Left hindlimb (tissue), 1 donor: ENCODE data around the gene QSOX1.
A peak's percentile ranks its signal among the peaks of the same experiment; 100 is the strongest.

Experiments
- DNase-seq: peaks from one replicate; pipeline ENCODE4 v3.0.0-alpha.2; 2018

The QSOX1 gene

DNA sequence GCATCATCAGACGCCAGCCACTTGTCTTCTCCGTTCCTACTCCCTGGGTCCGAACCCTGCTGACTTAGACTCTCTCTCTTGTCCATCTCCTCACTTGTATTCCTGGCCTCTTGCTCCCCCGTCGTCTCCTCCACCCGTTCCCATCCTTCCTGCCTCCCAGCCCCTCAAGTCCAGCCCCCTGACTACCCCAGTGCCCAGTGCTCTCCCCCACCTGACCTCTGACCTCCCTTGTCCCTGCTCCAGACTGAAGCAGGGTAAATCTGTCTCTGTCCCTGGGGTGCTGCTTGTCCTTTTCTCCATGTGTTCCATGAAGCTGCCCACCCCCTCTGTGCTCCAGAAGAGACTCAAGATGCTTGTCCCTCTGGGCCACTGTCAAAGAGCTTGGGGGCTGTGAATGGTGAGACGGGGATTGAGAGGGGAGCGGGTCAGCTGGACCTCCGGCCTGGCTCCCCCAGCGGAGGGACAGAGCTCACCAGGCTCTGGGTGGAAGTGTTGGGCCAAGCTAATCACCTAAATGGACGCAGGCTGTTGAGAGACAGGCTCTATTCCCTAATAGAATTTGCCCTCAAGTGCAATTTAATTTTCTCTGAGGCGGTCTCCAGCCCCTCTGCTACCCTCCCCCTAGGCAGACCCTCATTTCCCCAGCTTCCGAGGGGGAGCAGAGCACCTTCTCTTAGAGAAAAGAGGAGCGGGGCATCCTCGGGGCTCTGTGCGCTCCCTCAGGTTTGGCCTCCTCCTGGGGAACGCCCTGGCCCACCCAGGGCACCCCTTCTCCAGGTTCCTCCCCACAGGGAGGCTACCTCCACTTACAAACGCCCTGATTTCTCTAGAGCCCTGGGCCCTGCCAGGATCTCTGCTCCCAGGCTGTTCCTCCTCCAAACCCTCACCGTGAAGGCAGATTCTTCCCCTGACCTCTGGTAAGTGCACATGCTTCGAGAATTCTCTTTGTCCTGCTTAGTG is 64.4 kb downstream of the QSOX1 start:
- DNase-seq: no peak

DNA sequence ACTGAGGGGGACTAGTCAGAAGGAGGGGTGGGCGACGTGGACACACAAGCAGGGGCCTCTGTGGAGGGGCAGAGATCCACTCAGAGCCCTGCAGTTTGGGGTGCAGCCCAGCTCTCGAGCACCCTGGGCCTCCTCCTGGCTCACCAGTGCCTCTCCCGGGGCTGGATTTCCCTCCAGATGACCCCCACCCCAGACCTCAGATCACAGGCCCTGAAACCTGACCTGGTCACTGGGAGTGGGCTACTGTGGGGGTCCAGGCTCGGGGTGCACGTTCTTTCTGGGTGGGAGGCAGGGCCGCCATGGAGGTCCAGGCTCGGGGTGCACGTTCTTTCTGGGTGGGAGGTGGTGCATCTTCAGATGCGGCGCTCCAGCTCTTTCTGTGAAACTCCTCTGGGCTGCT is 65.1 kb downstream of the QSOX1 start:
- no peak for DNase-seq

DNA sequence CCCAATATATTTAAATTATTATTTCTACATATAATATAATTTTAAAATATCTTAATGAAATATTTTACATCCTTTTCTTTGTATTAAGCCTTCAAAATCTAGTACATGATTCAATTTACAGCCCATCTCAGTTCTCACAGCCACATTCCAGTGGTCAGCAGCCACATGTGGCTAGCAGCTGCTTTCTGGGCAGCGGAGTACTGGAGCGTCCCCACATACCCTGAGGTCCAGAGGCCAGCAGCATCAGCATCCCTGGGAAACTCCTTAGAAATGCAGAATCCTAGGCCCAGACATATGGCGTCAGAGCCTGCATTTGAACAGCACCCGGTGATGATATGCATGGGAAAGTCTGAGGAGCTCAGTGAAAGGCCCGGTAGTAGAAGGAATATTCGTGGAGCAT is 66.8 kb downstream of the QSOX1 start:
- no peak for DNase-seq

DNA sequence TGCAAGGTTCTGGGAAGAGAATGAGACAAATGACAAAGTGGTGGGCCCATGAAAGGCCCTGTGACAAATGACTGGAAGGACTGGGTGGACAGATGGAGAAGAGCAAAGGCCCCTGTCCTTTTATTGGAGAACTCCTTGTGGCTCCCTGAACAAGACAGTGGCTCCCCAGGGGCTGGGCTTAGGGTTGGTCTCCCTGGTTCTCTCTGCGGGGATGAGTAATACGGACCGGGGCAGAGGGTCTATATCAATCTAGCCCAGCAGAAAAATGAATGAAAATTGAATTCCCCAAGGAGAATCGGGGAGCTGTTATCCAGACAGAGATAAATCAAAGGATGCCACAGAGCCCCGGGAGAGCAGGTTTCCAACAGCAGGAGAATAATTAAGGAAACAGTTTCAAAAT is 70.2 kb downstream of the QSOX1 start:
- DNase-seq: no peak

DNA sequence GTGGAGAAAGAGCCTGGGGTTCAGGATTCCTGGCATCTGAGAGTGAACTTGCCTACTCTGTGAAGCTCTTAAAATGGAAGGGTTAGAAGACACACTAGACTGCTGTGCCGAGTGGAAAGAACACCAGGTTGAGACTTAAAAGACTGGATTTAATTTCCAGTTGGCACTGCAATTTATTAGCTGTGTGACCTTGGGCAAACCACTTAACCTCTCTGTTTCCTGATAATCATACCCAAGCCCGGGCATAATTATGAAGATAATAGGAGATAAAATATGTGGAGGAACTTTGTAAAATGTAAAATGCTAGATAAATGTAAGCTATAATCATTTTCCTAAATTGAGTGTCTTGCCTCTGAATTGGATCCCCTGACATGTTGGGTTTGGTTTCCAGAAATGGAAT is 70.7 kb downstream of the QSOX1 start:
- DNase-seq: no peak

DNA sequence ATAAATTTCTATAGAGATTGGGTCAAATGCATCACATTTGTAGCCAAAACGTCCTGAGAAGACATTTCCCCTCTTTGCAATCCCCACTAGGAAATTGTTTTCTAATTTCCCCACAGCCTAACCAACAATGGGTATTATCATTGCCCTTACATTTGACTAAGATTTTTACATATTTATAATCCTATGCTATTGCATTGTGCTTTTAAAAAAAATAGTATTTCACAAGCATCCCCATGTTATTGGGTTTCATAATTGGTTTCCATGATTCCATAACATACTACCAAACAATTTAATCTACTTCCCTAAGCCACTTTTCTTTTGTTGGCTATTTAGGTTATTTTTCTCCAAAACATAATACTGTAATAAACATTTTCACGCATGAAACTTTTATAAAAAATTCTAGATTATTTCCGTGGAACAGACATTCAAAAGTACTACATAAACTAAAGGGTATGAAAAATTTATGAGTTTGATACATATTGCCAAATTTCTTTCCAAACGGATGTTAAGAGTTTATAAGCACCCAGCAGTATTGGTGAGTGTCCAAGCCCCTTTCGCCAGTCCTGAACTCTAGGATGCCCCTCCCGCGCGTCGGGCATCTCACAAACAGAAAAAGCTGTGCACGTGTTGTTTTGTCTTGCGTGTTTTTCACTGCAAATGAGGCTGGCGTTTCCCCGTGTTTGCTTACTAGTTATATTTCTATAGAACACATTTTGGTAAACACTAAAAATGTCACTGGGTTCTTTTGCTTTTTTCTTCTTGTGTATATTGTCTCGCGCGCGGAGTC is 73.4 kb downstream of the QSOX1 start:
- DNase-seq: no peak

DNA sequence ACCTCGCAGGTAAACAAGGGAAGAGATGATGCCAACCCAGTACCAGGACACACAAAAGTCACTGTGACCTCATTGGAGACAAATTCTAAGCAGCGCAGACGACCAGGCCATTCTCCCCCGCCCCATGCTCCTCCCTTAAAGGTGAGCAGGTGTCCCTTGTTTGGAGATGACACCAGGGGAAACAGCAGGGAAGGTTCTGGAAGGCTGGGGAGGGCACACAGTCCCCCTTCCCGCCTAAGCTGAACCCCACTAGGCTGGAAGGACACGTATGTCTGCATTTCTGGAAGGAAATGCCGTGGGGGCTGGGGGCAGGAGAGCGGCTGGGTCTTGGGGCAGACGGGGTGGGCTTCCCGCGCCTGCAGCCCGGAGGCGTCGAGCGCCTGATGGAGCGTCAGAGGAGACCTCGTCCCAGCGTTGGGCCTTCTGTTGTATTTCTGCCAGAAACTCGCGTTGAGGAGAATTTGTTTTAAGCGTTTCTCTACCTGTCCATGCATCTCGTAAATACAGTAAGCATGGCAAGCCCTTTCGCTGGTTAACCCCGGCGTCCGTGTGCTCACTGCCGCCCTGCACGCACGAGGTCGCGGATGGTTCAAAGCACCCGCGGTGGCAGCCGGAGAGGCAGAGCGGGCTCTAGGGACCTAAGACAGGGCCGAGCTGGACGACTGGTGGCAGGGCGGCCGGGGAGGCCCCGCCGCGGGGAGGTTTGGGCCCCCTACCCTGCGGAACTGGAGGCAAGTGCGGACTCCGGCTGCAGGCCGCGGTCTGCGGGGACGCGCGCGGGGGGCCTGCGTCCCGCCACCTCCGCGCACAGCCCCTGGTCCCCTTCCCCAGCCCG is 74.2 kb downstream of the QSOX1 start:
- DNase-seq: no peak

DNA sequence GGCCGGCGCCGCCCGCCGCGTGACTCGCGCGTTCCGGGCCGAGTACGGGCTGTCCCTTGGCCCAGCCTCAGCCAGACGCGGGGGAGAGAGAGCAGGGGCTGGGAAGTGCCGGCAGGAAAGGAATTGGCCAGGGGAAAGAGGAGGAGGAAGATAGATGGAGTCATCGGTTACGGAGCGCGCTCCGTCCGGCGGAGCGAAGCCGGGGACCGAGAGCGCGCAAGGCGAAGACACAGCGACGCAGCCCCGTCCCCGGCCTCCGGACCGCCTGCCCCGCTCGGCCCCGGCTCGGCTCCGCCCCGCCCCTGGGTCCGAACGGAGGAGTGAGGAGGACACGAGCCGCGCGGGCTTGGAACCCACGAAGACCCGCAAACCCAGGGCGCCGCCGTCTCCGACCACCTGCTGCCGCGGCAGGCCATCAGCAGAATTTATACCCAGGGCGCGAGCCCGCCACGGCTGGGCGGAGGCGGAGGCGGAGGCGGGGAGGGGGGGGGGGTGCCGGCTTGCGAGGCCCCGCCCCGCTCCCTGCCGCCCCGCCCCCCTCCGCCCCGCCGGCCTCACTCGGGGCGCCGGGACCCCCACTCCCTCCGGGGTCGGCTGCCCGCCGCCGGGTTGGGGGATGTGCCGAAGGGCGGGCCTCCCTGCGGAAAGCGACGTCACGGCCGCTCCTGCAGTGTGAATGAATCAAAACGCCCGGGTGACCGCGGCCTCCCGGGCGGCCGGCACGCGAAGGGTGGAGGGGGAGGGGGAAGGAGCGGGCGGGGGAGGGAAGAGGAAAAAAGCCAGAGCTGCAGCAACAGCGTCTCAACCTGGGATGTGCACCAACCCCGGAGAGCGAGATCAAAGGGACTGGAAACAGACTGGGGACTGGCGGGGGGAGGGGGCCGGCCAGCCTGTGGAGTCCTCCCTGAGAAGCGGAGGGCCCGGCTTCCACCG is 75.1 kb downstream of the QSOX1 start, which contains the start of gene LHX4:
Gene LHX4, plus strand, starts transcription at position 782 of the 933 bp plus-strand sequence. CDS start 266 bp downstream, outside the sequence.
- DNase-seq: peak; percentile 53

DNA sequence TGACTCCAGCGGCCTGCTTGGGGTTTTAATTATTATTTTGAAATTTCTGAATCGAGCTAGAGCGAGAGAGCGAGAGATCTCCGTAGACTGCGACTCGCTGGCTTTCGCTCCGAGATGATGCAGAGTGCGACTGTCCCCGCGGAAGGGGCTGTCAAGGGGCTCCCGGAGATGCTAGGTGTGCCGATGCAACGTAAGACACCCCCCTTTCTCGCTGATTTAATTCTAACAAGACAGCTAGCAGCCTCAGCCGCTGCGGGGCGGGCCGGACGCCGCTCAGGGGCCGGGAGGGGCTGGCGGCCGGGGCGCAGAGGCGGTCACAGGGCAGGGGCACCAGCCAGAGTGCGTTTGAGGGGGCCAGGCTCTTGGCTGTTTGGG is 75.7 kb downstream of the QSOX1 start:
- DNase-seq: no peak

DNA sequence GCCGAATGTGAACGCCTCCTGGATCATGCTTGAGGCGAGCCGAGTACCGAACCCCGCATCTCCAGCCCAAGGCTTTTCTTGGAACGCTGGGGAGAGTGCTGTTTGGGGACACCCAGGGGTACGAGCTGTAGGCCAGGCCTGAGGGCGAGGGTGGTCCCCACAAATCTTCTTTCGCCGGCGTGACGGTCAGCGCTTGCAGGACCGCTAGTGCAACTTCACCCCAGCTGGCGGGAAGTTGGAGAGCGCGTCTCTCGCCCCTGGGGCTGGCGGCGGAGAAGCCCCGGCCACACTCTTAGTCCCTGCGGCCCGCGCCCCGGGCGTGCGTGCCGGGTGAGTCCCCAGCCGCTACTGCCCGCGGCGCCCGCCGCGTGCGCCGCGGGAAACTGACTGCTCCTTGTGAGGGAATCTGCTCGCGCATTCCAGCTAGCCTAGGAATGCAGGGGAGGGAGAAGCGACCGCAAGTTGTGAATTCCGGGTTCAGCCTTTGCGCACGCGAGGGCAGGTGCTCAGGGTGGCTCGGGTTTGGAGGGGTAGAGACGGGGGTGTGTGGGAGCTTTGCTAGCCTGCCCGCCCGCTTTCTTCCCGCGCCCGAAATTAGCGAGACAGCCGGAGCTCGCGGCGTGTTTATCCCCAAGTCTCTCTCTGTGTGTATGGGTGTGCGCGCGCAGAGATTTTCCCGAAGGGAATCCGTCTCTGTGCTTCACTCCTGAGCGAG is 76.3 kb downstream of the QSOX1 start:
- no peak for DNase-seq

DNA sequence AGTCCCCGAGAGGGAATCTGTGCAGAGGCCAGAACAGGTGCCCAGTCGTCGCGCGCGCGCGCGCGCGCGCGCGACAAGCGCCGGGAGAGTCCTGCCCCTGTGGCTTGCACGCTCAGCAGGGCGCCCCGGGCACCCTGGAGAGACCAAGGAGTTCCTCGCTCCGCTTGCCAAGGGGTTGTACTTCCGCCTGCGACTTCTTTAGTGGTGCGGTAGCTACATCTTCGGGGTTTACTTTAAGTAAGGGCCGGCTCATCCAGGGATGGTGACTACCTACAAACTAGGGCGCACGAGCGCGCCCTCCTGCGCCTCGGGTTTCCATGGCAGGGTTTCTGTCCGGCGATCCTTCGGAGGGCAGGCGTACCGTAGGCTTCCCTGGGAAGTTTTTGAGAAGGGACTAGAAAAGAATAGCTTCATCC is 76.8 kb downstream of the QSOX1 start:
- DNase-seq: no peak

DNA sequence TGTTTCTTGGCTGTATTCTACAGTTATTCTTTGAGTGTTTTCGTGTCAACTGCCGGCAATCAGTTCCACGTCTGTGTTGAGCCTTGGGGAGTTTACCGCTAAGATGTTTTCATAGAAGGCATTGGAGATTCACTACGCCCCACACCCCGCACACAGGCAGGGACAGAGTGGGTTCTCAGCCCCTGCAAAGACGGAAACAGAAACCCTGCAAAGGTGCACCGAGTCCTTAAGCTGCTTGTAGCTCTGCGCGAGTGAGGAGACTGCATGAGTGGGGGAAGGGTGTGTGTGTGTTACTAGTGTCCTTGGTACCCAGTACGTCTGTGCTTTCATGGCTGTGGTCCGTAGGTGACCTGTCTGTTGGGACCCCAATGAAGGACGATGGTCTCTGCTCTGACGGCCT is 77.3 kb downstream of the QSOX1 start:
- no peak for DNase-seq

DNA sequence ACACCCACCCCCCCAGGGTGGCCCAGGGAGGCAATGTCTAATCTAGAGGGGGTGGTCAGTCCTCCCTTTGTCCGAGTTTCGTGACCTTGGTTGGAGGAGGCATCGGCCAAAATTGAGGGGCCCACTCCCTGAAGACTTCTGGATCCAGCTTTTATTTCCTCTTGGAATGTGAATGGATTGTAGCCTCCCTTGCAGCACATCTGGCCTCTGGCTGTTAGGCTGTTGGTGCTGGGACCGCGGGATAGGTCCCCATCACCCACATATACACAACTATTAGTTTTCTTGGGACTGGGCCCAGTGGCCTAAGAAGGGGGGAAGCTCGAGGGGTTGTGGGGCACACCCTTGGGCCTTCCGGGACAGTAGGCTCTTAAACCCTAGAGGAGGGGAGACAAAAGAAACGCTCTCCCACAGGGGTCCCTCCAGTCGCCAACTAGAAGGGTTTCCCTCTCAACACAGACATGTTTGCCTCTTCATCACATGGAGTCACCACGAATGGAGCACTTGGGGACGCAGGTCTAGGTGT is 77.9 kb downstream of the QSOX1 start:
- DNase-seq: no peak

DNA sequence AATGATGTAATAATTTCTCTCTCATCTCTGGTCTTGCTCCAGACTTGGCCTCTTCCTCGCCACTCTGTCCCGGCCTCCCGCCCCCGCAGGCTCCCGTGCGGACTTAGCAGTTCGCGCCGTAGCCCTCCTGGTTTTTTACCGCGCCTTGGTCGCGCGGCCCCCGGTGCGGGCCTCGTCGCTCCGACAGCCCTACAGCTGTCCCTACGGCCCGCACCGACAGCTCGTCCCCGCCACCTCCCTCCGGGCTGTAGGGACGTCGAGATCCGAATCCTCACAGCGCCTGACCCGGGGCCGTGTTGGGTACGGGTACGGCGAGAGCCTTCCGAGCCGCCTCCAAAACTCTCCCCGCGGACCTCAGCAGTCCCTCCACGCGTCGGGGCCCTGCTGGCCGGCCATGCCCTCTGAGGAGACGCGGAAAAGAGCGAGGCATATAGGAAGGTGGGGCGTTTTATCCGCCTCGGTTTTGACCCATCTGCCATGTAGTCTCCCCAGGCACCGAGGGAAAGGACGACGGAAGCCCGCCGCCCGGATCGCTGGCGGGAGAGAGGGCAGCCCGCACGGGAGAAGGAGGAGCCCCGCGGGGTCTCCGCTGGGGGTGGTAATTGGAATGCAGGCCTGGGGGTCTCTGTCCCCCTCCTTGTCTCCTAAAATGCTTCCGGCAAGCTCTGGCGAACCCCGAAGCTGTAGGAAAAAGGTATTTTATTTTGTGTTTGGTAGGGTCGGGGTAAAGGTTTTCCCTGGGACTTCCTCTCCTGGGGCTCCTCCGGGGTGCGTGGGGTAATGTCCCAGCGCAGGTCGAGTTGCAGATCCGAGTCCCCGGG is 78.7 kb downstream of the QSOX1 start:
- DNase-seq: no peak

DNA sequence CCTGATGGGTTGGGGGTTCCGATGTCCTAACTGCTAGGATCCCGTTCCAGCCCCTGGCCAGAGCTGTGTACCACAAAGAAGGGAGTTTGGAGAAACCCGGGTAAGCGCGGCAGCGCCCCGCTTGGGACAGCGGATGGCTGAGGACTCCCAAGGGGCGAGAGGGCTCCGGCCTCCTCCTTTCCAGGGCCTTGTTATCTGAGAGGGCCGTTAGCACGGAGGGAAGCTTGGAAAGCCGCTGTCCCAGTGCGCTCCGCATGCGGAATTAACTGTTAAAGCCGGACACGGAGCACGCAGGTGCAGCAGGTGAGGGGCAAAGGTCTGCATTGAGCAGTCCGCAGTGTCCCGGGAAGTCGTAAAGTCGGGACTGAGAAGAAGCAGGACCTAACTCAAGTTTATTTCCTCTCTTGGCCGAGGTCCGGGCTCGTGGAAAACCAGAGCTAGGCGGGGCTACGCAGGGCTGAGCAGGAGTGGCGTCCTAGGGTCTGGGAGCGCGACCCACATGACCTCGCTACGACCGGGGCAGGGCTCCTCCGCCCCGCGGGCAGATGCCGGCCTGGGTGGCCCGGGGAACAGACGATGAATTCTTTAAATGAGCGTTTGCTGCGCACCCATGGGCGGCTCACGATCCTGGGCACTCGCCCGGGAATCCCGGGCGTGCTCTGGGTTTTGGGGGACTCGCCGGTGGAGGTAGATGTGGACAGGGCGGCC is 79.9 kb downstream of the QSOX1 start:
- DNase-seq: no peak

DNA sequence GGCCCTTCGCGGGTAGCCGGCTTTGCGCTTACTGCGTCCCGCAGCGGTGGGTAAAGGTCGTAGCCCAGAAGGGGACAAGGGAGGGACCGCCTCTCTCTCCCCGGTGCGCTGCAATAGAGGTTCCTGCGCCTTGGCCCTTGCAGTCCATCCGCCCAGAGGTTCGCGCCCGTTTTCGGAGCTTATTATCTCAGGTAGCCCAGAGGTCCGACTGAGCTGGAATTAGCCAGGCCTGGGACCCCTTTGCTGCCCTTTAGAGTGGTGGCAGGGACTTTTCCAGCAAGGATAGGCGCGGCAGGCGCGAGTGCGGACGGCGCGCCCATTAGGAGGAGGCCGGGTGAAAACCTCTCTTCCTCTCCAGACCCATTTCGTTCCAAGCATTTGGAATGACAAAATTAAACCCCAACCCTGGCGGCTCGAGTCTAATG is 80.4 kb downstream of the QSOX1 start:
- no peak for DNase-seq

DNA sequence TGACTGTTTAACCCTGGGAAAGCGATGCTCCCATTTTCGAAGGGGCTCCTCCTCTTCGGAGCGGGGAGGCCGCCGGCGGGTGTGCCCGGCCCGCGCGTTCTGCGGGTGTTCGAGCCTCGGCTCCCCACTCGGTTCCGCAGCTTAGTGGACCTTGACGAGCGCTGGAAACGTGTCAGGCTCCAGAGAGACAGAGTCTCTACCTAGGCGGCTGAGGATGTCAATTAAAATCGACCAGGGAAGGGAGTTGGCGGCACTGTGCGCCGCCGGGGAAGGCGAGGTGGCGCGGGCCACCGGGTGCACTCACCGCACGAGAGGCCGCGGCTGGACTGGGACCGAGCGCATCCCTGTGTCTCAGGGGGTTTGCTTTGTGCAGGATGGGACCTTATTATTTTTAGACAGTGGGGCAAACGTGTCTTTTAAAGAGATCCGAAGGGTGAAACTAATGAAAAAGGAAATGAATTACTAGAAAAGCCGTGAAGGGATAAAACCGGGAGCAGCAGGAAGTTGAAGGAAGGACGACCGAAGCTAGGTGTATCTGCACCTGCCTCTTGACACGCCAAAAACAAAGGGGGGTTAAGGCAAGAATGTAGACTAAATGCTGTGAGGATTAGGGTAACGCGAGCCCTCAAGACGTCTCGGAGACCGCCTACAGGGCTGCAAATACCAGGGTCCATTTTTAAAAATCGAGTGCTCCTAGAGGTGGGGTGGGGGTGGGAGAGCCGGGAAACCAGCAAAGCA is 81.0 kb downstream of the QSOX1 start:
- no peak for DNase-seq

DNA sequence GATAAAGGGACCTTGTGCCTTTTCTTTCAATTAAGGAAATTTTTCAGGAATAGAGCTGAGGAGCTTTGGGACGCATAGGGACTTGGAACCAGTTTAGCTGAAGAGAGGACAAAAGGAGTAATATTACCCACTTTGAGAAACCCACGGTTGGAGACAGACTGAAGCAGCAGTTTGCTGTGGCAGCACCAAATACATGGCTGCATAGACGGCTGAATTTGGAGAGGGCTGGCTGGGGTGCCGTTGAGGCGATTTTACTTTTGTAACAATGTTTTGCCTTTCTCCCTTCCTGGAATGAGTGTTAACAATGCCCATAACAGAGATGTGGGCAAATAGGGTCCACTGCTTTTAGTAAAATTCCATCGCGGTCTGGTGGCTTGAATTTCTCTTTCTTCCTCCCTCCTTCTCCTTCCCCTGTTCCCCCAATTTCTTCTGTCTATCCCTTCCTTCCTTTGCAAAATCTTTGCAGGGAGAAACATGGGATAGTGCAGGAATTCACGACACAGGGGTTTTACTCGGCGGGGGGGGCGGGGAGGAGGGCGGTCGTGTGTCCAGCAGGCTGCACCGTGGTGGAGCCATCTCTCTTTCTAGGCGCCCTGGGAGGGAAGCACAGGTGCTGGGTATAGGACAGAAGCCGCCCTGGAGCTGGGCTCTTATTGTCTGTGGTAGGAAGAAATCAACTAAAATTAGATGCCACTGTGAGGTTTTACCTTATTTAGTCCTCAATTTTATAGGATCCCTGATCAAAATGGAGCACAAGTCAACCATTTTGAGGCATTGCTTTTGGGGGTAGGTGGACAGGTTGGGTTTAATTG is 82.2 kb downstream of the QSOX1 start:
- no peak for DNase-seq
